ENCODE measurements around the gene TBC1D23. TPM values are rescaled to one million over a fixed set of nuclear protein-coding genes. Genes with fewer than 3 reads are reported as not detected.

Gene TBC1D23
- total RNA-seq, 1 experiment from 2014 or later, result 68.0 TPM

DNA sequence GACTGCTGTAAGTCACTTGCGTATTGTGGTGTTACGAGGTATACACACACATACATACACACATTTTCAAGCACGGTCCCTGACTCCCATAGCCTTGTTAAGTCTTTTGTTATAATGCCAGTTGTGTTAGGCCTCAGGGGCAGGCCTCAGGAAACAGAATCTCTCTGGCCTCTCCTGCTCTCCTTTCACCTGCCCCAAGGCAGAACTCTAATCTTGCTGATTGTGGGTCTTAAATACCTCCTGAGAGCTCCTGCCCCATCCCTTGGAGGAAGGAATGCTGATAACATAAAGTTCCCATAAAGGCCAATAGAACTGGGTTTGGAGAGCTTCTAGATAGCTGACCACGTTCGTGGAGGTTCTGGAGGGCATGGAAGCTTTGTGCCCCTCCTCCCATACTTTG lies 69.9 kb downstream of the TBC1D23 start:
- Histone ChIP-seq H3K4me3 (no peak overlapping the region), H3K27ac (no peak overlapping the region), H3K79me2 (ENCODE audit: low read depth) (peaks cover 8% of the 10 kb centered on the region), H3K4me2 (no peak overlapping the region), H3F3A (ENCODE audit: insufficient read depth, low read depth) (no peaks in the 10 kb centered on the region), H3K9me3 (ENCODE audit: insufficient read depth, low read depth) (no peaks in the 10 kb centered on the region), H3K27me3 (ENCODE audit: insufficient read depth, low read depth) (no peaks in the 10 kb centered on the region), H3K36me3 (ENCODE audit: low read depth) (0 out of 2 replicates have a peak, but pooled peaks cover 5% of the 10 kb centered on the region), H3K4me1 (replicated peaks; ENCODE audit: insufficient read depth) (peaks cover 7% of the 10 kb centered on the region; the same call in 1 of the 2 replicates), H3K9me2 (ENCODE audit: insufficient read depth) (no peaks in the 10 kb centered on the region), H4K20me1 (ENCODE audit: insufficient read depth) (no peaks in the 10 kb centered on the region), H2AFZ (no peak overlapping the region)
- DNase-seq, result no peak
- TF ChIP-seq, protein P1, sequence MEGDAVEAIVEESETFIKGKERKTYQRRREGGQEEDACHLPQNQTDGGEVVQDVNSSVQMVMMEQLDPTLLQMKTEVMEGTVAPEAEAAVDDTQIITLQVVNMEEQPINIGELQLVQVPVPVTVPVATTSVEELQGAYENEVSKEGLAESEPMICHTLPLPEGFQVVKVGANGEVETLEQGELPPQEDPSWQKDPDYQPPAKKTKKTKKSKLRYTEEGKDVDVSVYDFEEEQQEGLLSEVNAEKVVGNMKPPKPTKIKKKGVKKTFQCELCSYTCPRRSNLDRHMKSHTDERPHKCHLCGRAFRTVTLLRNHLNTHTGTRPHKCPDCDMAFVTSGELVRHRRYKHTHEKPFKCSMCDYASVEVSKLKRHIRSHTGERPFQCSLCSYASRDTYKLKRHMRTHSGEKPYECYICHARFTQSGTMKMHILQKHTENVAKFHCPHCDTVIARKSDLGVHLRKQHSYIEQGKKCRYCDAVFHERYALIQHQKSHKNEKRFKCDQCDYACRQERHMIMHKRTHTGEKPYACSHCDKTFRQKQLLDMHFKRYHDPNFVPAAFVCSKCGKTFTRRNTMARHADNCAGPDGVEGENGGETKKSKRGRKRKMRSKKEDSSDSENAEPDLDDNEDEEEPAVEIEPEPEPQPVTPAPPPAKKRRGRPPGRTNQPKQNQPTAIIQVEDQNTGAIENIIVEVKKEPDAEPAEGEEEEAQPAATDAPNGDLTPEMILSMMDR (conservative IDR thresholded peaks at IDR 0.05), result no peak
- TF ChIP-seq EZH2 (IDR thresholded peaks at IDR 0.05; ENCODE audit: low read depth), result no peak
- intact Hi-C loops (cut with micrococcal nuclease; ENCODE audit: unreplicated experiment), result no loop called here
- CTCF ChIA-PET, result interaction anchor here (0.5 kb wide), 1 partner anchor 108 kb away, joined by 7 read pairs; no protein-coding TSS in a partner anchor
- POLR2A ChIA-PET (ENCODE audit: unreplicated experiment), result interaction anchor here (0.6 kb wide), 1 partner anchor 71 kb away, joined by 3 read pairs; no protein-coding TSS in a partner anchor
- no TSS peak for BruUV-seq (replicated peaks)

DNA sequence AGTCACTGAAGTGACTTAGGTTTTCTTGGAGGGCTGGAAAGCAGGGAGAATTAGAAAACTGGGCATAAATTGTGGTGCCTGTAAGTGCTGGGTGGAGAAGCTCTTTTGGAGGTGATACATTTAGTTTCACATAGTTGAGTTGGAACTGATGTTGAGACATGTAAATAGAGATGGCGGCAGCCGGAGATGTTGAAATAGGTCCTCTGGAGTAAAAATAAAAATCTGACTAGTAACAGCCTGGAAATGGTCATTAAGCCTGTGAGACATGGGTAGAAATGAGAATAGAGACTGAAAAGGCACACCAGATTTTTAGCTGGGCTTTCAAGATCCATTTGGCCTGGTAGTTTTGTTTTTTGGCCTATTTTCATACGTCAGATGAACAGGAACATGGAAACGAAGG lies 70.9 kb downstream of the TBC1D23 start:
- intact Hi-C loops (cut with micrococcal nuclease; ENCODE audit: unreplicated experiment), result no loop called here
- Histone ChIP-seq H3K9me3 (ENCODE audit: insufficient read depth, low read depth) (no peaks in the 10 kb centered on the region), H3K9me2 (ENCODE audit: insufficient read depth) (no peaks in the 10 kb centered on the region), H3K4me1 (replicated peaks; ENCODE audit: insufficient read depth) (peaks cover 12% of the 10 kb centered on the region; the same call in 1 of the 2 replicates), H3K79me2 (ENCODE audit: low read depth) (peaks cover 13% of the 10 kb centered on the region), H3K27ac (no peak overlapping the region), H3K27me3 (ENCODE audit: insufficient read depth, low read depth) (no peaks in the 10 kb centered on the region), H2AFZ (no peak overlapping the region), H3K4me2 (no peak overlapping the region), H3F3A (ENCODE audit: insufficient read depth, low read depth) (no peaks in the 10 kb centered on the region), H3K36me3 (ENCODE audit: low read depth) (0 out of 2 replicates have a peak, but pooled peaks cover 5% of the 10 kb centered on the region), H4K20me1 (ENCODE audit: insufficient read depth) (no peaks in the 10 kb centered on the region), H3K4me3 (no peak overlapping the region)
- ChIA-PET CTCF (interaction anchor here (0.6 kb wide), 1 partner anchor 386 kb away, joined by 3 read pairs; no protein-coding TSS in a partner anchor), POLR2A (ENCODE audit: unreplicated experiment) (interaction anchor here (0.6 kb wide), 1 partner anchor 192 kb away, joined by 3 read pairs; no protein-coding TSS in a partner anchor)
- TF ChIP-seq EZH2 (IDR thresholded peaks at IDR 0.05; ENCODE audit: low read depth), result no peak
- TF ChIP-seq, protein P1 (conservative IDR thresholded peaks at IDR 0.05), result no peak
- BruUV-seq (replicated peaks), result no TSS peak
- no peak for DNase-seq

DNA sequence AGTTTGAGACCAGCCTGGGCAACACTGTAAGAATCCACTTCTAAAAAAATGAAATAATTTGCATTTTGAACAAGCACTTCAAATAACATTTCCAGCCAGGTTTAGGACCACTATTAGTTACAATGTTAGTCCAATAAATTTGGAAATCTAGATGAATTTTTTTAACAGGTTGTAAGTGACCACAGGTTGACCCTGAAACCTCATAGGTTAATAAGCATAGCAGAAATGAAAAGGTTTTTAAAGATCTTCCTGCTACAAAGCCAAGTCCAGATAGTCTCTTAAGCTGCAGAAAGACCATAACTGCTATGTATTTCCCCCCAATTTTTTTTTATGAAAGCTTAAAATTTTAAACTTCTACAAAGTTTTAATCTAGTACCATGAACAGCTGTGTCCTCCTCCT lies 72.3 kb downstream of the TBC1D23 start:
- intact Hi-C loops (cut with micrococcal nuclease; ENCODE audit: unreplicated experiment), result no loop called here
- no peak overlapping the region for H3K4me2 ChIP-seq
- CTCF ChIA-PET, result no interaction called here
- H3K27me3 ChIP-seq (ENCODE audit: insufficient read depth, low read depth), result no peaks in the 10 kb centered on the region
- H2AFZ ChIP-seq, result no peak overlapping the region
- H3K9me3 ChIP-seq (ENCODE audit: insufficient read depth, low read depth), result no peaks in the 10 kb centered on the region
- H3K4me3 ChIP-seq, result no peak overlapping the region
- no peak overlapping the region for H3K27ac ChIP-seq
- BruUV-seq (replicated peaks), result no TSS peak
- H3K4me1 ChIP-seq (replicated peaks; ENCODE audit: insufficient read depth), result peaks cover 12% of the 10 kb centered on the region; the same call in 1 of the 2 replicates
- no peaks in the 10 kb centered on the region for H3K36me3 ChIP-seq (ENCODE audit: low read depth)
- TF ChIP-seq EZH2 (IDR thresholded peaks at IDR 0.05; ENCODE audit: low read depth), result no peak
- TF ChIP-seq, protein P1 (conservative IDR thresholded peaks at IDR 0.05), result no peak
- H3F3A ChIP-seq (ENCODE audit: insufficient read depth, low read depth), result no peaks in the 10 kb centered on the region
- H3K9me2 ChIP-seq (ENCODE audit: insufficient read depth), result no peaks in the 10 kb centered on the region
- H3K79me2 ChIP-seq (ENCODE audit: low read depth), result peaks cover 13% of the 10 kb centered on the region
- DNase-seq, result no peak
- POLR2A ChIA-PET (ENCODE audit: unreplicated experiment), result interaction anchor here (0.7 to 0.9 kb wide), 2 partner anchors 27 to 35 kb away, joined by 3 to 15 read pairs; no protein-coding TSS in a partner anchor
- H4K20me1 ChIP-seq (ENCODE audit: insufficient read depth), result no peaks in the 10 kb centered on the region

Data from PC-9 (cell line).